GM18861 (cell line): Measurements from ENCODE around the gene TBC1D8.

ENCODE experiments used
- ATAC-seq: cut with Tn5 transposase; IDR thresholded peaks from one replicate; pipeline ENCODE4 v1.9.1; 2021; ENCODE audit not compliant: unreplicated experiment

Gene TBC1D8

DNA sequence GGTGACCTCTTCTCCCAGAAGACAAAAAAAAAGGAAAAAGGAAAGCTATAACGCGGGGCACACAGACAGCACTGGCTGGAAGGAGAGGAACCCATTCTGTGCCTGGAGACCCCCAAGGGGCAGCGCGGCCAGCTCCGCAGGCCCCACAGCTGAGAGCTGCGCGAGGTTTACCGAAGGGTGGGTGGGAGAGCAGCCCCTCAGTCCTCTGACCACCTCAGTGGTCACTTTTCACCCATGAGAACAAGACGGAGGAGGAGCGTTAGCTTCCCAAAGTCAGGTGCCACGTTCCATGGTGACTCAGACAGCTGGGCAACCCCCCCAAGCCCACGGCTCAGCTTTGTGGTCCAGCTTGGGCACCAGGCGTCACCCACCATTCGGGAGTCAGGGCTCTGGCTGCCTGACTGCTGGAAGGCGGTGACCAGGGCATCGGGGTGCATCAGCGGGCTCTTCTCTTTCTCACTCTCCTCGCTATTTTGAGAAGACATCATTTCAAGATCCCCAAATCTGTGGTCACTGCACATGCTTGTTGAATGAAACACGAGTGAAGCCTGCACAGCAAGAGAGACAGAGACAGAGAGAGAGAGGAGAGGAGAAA is 113.9 kb downstream of the TBC1D8 start:
- ATAC-seq, result no peak

DNA sequence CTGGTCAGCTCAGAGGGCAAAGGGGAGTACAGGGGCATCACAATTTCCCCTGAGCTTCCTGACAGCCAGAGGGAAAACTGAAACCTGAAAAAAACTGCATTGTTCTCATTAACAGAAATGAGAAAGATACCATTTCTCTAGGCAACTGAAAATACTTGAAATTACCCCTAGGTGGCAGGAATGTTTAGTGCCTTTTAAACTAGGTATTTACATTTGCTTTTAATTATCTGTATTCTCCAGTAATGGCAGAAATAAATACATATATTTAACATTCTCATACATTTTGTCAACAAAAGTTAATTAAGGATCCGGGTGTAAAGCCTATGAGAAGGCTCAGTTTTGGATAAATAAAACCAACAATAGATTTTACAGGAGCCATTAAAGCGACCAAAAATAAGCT is 114.6 kb downstream of the TBC1D8 start:
- no peak for ATAC-seq

DNA sequence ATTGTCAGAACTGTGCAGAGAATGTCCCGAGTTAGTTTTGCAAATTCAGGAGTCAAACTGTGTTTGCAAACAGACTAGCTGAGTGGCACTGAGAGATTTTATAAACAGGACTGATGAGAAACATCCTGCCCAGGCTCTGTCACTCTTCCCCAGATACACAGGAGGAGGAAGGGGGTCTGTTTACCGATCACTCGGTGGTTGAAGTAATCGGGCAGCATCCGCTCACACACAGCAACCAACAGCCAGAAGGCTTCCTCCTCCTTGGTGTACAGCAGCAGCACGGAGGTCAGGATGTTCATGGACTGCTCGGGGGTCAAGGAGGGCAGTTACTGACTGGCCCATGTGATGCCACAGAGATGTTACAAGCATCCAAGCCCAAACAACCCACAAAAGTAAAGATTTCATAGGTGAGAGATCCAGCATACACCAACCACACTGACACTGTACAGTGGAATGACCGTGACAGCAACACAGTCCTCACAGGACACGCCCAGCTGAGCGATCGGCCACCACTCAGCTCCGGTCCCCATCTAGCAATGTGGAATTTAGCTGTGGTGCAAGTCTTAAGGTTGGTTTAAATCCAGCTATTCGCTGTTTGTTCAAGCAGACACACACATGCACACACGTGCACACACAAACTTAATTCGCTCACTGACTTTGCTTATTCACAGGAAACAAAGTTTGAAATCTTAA is 119.0 kb downstream of the TBC1D8 start:
- ATAC-seq, result no peak

DNA sequence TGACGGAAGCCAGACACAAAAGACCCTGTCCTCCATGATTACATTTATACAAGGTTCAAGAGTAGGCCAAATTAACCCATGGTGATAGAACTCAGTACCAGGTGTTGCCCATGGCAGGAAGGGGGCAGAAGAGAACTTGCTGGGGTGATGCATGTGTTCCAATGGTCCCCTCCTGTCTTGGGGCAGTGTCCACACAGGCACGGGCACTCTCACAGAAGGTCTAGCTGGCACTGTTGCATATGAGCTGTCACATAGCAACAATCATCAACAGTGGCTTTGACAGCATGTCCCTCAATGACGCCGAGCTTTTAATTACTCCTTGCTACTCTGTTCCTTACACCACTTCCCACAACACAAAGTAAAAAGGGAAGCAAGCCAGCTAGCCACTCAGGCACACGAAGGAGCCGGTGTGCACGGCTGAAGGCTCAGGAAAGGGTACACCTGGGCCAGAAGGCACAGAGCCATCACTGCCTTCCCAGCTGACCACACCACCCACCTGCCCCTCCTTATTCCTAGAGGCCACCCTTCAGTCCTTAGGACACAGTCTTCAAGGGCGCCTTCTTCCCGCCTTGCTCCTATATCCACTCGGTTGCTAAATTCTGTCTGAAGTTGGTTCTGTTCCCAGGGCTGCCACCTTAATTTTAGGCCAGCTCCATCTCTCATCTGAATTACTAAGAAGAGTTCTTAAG is 120.2 kb downstream of the TBC1D8 start:
- ATAC-seq, result no peak

DNA sequence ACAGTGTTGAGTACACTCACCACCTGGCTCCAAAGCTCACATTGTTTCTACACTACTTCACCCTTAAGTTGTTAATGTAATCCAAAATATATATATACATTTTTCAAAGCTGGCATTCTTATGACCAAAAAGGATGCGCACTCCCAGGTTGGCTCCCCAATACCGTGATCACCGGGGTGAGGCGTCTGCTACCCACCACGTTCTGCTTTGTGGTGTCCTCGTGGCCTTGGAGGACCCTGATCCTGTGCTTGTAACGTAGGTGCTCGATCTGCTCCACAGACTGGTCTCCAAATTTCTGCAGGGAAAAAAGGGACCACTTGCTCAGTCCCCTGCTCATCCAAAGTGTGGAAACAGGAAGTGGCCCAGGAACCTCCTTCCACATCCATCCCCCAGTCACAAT is 123.3 kb downstream of the TBC1D8 start:
- ATAC-seq, result no peak

DNA sequence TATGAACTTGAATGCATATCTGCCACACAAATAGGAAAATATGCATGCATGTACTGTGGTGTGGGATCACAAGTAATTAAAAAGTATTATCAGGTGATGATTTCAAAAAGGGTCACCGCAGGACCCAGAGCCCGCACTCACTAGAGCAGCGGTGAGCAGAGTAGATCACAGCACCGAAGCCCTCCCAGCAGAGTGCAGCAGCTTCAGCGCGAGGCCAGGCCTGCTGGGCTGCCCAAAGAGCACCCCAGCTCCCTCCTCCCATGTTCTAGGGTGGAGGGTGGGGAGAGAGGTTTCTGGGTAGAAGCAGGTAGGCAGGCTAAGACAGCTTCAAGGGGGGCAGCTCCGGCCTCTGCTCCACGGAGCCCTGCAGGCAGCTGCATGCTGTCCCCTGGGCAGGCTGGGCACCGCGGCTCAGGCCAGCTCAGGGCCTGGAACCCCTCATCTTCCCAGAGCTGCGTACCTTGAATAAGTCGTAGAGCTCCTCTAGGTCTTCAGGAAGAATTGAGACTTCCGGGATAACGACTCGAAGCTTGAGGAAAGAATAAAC is 124.2 kb downstream of the TBC1D8 start:
- ATAC-seq, result no peak

DNA sequence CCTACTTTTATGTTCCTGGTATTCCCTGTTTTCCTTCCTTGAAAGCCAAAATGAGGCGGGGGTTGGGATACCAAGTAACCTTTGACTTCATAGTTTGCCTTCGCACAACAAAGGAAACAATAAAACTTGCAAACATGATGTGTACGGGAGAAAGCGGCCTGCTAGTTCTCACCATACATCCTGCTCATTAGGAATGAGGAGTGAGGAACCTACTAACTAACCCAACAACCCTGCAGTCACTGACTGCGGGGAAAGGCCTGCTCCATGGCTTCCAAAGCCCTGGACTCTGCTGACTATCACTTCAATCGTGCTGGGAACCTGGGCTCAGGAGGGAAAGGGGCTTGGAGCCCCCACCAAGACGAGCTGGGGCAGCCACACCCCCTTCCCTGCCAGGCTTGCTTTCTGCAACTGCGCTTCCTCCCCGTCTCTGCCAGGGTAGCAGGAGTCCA is 124.9 kb downstream of the TBC1D8 start:
- no peak for ATAC-seq

DNA sequence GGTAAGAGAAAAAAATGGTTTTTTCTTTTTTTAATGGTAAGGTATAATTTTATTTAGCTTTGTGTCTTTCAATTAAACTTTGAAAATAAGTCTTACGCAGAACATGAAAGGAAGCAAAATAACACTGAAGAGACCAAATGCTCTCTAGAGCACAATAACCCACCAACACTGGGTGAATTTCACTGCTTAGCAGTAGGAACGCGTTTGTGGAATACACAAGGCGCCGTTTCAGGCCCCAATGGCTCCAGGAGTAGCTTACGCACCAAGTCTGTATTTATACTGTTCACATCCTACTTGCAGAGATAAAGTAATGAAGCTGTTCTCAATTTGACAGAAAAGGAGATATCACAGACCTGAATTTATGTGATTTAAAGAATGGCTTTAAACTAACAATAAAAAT is 125.6 kb downstream of the TBC1D8 start:
- no peak for ATAC-seq

DNA sequence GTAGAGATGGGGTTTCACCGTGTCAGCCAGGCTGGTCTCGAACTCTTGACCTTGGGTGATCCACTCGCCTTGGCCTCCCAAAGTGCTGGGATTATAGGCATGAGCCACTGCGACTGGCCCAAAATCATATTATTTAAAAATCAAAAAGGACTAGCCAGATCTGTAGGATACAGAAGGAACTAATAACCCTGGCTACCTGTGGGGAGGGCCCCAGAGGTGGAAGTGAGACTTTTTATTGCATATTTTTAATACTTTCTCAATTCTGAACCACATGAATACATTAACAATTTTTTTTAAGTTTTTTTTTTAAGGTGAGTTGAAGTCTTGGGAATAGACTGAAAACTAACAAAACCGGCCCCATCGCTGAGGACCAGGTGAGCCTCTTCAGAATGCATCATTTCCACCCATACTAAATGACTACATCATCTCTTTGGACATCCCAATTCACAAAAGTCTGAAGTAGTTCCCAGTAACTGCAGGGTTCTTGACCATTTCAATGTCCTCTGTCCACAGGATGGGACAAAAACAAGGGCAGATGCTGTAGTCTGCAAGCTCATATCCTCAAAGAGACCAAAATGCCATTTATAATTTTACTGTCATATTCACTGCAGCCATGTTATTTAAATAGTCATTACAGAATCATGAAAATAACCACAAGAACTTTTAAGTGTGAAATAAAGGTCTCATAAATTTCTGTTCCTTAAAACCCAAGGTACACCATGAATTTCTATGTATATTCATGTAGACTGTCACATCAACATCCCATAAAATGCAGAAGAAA is 127.7 kb downstream of the TBC1D8 start:
- ATAC-seq, result no peak

DNA sequence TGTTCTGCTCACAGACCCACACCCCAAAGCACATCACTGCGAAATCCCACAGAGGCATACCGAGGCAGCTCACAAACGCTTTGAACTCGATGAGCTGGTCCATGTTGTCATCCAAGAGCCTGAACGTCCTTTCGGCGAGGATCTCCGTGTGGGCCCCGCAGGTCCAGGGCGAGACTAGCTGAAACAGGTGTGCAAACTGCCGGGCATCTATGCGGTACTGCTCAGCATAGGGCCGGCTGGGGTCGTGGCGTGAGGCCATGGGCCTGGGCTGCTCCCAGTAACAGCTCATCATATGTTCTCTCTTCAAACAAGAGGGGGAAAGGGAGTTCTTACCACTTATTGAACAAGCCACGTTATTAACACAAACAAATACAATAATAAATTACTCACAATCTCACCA is 129.0 kb downstream of the TBC1D8 start:
- no peak for ATAC-seq

DNA sequence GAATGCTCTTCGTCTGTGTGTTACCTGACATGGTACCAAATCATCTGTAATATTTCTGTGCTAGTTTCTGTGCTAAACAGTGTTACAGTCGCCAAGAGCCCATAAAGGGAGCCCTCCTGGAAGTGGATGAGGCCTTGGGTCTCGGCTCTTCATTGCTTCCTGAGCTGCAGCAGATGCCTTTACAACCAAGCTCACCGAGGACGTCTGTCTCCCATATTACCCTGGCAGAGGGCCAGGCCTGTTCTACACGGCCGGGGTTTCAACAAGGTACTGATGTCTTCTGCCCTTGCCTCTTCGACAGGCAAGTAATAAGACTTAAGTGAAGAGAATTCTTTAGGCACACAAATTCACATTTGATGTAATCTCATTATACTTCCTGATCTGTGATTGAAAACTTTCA is 132.2 kb downstream of the TBC1D8 start:
- no peak for ATAC-seq

DNA sequence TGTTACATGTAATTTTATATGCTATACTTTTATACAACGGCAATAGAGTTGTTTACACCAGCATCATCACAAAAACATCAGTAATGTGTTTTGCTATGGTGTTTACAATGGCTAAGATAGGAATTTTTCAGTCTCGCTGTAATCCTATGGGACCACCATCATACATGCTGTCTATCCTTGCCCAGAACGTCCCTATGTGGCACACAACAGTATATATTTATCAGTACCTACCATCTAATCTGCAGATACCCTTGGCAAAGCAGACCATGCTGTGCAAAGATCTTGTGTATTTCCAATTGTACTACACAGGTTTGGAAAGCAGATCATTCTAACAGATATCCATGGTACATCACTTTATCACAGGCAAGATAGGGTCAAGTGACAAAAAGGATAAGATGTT is 133.8 kb downstream of the TBC1D8 start:
- no peak for ATAC-seq

DNA sequence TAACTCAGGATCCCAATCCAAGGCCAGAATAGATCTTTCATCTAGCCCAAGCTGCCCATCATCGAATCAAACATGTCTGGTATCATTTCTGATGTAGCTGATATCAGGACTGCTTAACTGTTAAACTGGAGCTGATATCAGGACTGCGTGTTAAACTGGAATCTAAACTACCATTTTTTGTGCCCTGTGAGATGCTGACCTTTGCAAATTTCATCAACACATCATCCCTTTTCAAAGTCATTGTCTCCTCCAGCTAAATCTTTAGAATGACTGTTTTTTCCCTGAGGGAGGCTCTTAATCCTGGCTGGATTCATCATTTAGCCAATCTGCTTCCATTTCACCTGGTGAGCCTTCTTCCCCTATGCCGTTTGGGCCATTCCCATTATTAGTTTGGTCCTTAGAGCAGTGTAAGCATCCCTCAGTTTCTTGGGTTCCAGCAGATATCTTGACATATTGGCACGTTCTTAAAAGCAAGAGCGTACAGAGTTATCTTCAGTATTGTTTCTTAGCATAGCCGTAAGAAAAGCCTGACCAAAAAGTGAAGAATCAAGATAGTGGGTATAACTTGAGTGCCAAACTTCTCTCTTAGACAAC is 136.8 kb downstream of the TBC1D8 start:
- no peak for ATAC-seq

DNA sequence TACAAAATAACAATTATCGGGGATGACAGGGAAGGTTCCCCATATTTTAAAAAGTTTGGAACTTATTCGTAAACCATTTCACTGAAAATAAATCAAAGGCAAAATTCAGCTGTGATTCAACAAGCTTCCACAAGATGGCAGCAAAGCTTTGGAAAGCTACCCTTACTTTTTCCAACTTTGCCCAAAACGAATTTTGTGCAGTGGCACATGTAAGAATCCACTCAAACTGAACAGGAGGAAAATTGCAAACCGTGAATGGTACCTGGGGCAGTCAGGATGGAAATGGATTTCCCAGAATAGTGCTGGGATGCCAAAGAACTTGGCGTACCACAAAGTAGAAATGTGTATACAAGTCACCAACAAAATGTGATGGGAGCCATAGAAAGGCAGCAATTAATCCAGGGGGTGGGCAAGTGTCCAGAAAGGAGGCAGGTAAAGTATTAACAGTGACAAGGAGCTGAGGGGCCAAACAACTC is 138.4 kb downstream of the TBC1D8 start:
- no peak for ATAC-seq

DNA sequence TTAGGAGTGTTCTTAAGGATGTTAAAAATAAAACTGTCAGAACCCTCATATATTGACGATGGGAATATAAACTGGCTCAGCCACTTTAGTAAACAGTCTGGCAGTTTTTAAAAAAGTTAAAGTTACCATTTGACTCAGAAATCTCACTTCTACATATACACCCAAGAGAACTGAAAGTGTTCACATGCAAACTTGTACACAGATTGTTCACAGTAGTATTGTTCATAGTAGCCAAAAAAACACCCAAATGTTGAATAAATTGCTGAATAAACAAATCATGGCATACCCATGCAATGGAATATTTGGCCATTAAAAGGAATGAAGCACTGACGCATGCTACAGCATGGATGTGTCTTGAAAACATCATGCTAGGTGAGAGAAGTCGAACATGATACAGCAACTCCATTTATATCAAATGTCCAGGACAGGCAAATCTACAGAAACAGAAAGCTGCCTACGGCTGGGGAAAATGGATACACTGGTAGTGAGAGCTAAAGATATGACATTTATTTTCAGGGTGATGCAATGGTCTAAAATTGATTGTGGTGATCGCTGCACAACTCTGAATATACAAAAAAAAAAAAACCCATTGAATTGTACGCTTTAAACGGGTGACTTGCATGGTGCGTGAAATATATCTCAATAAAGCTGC is 139.0 kb downstream of the TBC1D8 start:
- peak; percentile 90 for ATAC-seq

DNA sequence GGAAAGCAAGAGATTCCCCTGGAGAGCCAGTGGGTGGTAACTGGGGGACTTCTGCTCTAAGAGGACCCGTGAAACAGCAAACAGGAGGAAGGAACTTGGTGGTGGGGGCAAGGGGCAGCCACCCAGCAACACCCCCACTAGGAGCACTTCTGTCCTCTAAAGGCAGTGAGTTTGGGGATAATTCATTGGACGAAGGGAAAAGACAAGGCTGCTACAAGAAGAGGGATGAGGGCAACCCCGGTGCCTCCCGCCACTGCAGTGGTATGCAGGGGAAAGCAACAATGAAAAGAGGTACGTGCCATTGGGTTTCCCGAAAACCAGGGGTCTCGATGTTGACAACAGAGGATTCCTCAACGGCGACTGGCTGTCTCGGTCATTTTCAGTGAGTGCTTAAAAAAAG is 140.0 kb downstream of the TBC1D8 start:
- no peak for ATAC-seq

DNA sequence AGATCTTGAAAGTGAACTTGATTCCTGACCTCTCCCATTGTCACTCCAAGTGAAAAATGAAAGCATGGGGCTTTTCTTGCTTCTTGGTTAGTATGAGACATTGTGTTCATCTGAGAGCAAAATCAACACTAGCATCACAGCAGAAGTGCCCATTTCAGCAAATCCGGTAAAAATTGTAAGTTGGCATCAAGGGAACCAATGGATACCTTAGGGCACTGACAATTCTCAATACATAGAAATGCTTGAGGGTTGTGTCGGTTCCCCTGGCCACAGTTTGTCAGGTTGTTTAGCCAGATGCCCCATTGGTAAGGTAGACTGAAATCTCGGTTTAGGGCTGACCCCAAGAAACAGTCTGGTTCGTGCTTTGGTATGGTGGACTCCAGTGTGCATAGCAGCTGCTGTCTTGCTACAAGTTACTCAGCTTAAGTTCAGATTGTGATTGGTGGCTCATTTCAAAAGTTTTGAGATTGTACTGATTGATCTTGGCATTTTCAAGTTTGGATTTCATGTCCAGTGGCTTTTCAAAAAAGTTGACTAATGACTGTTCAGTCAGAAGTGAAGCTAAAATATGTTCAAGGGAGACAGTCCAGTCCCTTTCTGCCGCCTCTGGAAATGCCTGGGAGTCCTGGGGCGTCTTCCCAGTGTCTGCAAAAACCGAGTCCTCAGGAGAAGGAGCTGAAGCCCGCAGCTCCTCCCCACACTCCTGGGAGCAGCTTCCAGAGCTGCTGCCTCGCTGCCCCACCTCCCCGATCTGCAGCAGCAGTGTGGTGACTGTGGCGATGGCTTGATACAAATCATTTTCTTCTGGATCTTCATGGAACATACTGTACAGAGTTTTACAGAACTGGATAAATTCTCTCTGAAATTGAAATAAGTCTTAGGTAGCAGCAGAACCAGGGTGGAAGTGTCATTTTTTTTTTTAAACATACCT is 143.5 kb downstream of the TBC1D8 start:
- no peak for ATAC-seq

DNA sequence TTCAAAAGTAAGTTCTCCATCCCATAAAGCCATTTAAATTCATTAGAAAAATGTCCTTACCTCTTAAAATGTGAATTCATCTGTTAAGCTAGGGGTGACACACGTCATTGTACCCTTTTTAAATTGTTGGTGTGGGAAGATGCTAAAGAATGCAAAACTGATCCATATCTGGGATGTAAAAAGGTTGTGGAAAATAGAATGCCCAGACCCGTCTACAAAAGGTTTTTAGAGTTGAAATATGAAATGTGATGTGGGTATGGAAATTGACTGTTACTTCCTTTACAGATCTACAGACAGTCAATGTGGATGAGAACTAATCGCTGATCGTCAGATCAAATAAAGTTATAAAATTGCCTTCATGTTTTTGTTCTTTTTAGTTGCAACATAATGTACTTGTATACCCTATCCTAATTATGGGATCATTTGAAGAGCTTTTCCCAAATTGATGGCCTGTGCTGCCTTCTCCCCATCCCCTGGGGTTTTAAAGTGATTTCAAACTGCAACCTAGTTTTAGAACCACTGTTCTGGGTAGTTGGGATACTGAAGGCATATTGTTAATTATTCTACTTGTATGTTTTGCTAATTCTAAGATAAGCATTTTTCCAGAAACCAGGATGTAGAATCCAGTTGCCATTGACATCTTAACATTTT is 145.0 kb downstream of the TBC1D8 start:
- no peak for ATAC-seq
